ENCODE measurements around the gene SLC35E2B.
"Not testable (repeated sequence)": the region's sequence is repeated elsewhere in the genome, so short reads cannot be mapped to it uniquely, and the experiment has no call there.

SLC35E2B gene

DNA sequence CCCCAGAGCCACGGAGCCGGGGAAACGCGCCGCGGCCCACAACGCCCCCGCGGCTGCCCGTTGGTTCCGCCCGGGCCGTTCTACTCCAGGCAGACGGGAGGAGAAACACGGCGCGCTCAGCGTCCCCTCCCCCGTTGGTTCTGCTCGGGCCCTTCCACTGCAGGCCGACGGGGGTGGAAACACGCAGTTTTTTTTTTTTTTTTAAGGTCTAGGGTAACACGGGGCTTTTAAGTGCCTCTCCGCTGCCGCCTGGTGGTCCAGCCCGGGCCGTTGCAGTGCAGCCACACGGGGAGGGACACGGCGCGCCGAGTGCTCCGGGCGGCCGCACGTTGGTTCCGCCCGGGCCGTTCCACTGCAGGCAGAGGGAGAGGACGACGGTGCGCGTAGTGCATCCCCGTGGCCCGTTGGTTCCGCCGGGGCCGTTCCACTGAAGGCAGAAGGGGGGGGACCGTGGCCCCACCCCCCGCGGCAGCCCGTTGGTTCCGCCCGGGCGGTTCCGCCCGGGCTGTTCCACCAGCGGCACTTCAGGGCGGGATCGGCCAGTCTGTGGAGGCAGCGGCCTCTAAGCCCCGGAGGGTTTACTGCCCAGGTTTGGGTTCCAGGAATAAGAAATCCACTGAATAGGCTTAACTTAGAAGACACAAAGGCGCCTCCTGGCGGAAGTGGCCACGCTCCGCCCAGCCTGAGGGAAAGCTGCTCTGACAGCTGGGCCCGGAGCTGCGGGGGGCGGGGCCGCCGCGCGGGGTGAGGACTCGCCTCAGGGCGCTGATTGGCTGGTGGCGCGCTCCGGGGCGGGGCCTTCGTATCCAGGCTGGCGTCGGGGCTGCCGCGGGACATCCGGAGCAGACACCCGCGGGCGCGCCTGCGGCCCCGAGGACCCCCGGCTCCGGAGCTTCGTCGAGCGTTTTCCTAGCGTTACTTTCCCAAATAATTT, at the start of gene SLC35E2B:
Gene SLC35E2B, minus strand, starts transcription at position 82 of the 934 bp plus-strand sequence. CDS start 16,096 bp downstream, outside the sequence.
- not testable (repeated sequence) for H3K27me3 ChIP-seq (ENCODE audit: control insufficient read depth, insufficient read depth, low read length); H3K4me1 ChIP-seq (ENCODE audit: control insufficient read depth, insufficient read depth, low read length); H3K9ac ChIP-seq (ENCODE audit: low read length); H3K36me3 ChIP-seq (ENCODE audit: control insufficient read depth, insufficient read depth, low read length)
- Histone ChIP-seq H3K27ac (ENCODE audit: low read depth, low read length) (peak within 1 kb of the TSS; percentile 79), H3K4me3 (ENCODE audit: low read length) (peak within 1 kb of the TSS; percentile 66)

DNA sequence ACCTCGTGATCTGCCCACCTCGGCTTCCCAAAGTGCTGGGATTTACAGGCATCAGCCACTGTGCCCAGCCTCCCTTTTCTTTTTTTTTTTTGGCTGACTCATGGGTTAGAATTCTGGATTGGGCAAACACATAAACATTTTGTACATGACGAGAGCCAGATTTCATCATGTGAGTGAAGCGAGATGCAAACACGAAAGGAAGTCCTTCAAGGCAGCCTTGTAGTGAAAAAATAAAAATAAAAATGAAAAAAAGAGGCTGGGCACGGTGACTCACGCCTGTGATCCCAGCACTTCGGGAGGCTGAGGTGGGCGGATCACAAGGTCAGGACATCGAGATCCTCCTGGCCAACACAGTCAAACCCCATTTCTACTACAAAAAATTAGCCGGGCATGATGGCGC, 48.4 kb upstream of the SLC35E2B start:
- H3K4me1 ChIP-seq (ENCODE audit: control insufficient read depth, insufficient read depth, low read length); H3K9ac ChIP-seq (ENCODE audit: low read length); H3K27ac ChIP-seq (ENCODE audit: low read depth, low read length); H3K27me3 ChIP-seq (ENCODE audit: control insufficient read depth, insufficient read depth, low read length); H3K4me3 ChIP-seq (ENCODE audit: low read length); H3K36me3 ChIP-seq (ENCODE audit: control insufficient read depth, insufficient read depth, low read length): not testable (repeated sequence)

DNA sequence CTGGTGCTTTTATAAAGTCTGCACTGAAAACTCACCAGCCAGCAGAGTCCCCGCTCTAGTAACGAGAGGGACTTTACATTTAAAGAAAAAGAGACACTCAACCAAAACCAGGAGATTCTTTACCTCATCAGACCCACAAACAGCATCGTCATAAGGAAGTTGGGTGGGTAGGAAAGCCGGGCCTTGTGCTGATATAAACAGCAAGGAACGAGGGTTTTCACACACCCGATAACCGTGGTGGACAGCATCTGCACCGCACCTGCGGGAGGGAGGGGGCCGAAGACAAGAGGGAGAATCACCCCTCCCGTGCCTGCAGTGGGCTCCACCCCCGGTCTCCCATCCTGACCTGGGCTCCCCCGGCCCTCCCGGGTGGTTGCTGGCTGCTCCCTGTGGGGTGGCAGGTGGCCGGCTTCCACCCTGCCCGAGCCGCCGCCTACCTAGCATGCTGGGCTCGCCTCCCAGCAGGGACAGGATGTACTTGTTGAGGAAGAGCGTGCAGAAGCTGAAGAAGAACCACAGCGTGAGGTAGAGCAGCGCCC, 46.3 kb upstream of the SLC35E2B start:
- H3K36me3 ChIP-seq (ENCODE audit: control insufficient read depth, insufficient read depth, low read length): not testable (repeated sequence)

DNA sequence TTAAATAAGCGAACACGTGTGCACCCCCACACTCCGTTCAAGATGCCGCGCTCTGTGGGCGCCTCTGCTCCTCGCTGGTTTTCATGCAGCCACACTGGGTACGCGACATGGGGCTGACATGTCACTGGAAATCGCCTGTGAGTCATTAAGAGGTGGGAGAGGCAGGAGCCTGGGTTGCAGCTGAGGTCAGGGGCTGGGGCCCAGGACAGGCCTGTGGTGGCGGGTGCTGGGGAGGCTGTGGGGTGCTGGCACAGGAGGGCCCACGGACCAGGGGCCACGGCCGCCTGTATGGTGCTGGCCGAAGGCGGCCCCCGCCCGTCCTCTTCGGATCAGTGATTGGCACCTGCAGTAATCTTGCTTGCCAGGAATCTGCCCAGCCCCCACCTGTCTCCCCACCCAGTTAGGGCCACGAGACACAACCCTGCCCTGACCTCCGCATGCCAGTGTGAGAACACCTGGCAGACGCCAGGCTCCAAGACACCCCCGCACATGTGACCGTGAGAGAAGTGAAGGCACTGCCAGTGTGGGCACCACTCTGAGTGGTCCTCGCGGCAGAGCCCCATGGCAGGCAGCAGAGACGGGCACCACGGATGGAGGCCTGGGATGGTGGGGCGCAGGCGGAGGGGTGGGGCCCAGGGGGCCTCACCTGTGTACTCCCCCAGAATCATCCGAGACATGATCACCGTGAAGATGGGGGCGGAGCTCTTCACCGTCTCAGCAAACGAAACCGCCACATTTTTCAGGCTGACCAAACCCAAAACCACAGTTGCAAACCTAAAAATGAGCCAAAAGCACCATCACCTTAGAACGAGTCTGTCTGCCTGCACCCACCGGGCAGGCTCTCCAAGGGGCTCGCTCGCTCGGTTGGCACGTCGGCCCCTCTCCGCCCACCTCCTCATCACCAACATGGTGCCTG, 45.3 kb upstream of the SLC35E2B start:
- H3K27ac ChIP-seq (ENCODE audit: low read depth, low read length); H3K4me1 ChIP-seq (ENCODE audit: control insufficient read depth, insufficient read depth, low read length); H3K36me3 ChIP-seq (ENCODE audit: control insufficient read depth, insufficient read depth, low read length); H3K9ac ChIP-seq (ENCODE audit: low read length); H3K27me3 ChIP-seq (ENCODE audit: control insufficient read depth, insufficient read depth, low read length); H3K4me3 ChIP-seq (ENCODE audit: low read length): not testable (repeated sequence)

More for the DNA sequence above, 46.3 kb upstream of the SLC35E2B start:
- not testable (repeated sequence) for H3K9ac ChIP-seq (ENCODE audit: low read length); H3K27me3 ChIP-seq (ENCODE audit: control insufficient read depth, insufficient read depth, low read length); H3K4me1 ChIP-seq (ENCODE audit: control insufficient read depth, insufficient read depth, low read length); H3K4me3 ChIP-seq (ENCODE audit: low read length); H3K27ac ChIP-seq (ENCODE audit: low read depth, low read length)

DNA sequence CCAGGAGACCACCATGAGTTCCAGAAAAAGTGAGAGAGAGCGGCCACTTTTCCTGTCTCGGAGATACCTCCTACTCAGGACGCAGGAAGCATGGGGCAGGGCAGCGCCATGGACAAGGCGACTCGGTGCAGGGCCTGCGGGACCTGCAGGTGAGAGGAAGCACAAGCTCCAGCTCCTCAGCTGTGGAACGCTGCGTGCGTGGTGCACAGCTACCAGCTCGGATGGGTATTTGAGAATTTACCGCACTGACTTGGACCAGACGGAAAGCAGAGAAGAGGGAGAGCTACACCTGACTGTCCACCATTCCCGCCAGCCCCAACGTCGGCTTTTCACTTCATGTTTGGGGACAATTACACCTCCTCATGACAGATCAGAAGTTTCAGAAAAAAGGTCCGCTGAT, 39.8 kb upstream of the SLC35E2B start:
- Histone ChIP-seq H3K27ac (ENCODE audit: low read depth, low read length) (no peak overlapping the region), H3K4me3 (ENCODE audit: low read length) (no peak overlapping the region), H3K4me1 (ENCODE audit: control insufficient read depth, insufficient read depth, low read length) (no peaks in the 10 kb centered on the region), H3K27me3 (ENCODE audit: control insufficient read depth, insufficient read depth, low read length) (no peaks in the 10 kb centered on the region), H3K36me3 (ENCODE audit: control insufficient read depth, insufficient read depth, low read length) (peaks cover 6% of the 10 kb centered on the region), H3K9ac (ENCODE audit: low read length) (no peak overlapping the region)

DNA sequence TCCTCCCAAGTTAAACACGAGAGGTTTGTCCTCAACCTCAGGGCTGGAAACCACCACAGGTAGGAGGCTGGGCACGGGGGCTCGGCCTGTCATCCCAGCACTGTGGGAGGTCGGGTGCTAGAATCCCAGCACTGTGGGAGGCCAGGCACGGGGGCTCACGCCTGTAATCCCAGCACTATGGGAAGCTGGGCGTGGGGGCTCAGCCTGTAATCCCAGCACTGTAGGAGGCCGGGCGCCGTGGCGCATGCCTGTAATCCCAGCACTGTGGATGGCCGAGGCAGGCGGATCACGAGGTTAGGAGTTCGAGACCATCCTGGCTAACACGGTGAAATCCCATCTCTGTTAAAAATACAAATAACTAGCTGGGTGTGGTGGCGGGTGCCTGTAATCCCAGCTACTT, 38.3 kb upstream of the SLC35E2B start:
- H3K9ac ChIP-seq (ENCODE audit: low read length): no peak overlapping the region

DNA sequence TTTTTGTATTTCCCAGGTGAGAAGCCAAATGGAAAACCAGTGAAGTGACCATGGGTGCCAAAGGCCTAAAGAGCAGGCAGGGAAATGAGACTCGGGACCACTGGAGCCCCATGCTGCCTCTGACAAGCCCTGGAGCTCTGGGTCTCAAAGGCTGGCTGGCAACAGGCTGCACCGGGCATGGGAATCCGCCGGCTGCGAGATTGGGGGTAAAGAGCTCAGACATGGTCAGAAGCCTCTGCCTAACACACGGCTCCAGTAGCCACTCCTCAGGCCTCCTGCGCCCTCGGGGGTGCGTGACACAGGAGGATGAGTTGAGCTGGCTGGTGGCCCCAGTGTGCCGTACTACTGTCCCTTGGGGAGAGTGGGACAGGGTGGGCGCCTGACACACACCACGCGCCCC, 37.6 kb upstream of the SLC35E2B start:
- not testable (repeated sequence) for H3K27ac ChIP-seq (ENCODE audit: low read depth, low read length); H3K36me3 ChIP-seq (ENCODE audit: control insufficient read depth, insufficient read depth, low read length); H3K4me1 ChIP-seq (ENCODE audit: control insufficient read depth, insufficient read depth, low read length); H3K9ac ChIP-seq (ENCODE audit: low read length); H3K4me3 ChIP-seq (ENCODE audit: low read length); H3K27me3 ChIP-seq (ENCODE audit: control insufficient read depth, insufficient read depth, low read length)

More for the DNA sequence above, 38.3 kb upstream of the SLC35E2B start:
- H3K27ac ChIP-seq (ENCODE audit: low read depth, low read length): no peak overlapping the region
- H3K4me1 ChIP-seq (ENCODE audit: control insufficient read depth, insufficient read depth, low read length): no peaks in the 10 kb centered on the region
- H3K27me3 ChIP-seq (ENCODE audit: control insufficient read depth, insufficient read depth, low read length): no peaks in the 10 kb centered on the region
- no peak overlapping the region for H3K4me3 ChIP-seq (ENCODE audit: low read length)
- peaks cover 6% of the 10 kb centered on the region for H3K36me3 ChIP-seq (ENCODE audit: control insufficient read depth, insufficient read depth, low read length)

DNA sequence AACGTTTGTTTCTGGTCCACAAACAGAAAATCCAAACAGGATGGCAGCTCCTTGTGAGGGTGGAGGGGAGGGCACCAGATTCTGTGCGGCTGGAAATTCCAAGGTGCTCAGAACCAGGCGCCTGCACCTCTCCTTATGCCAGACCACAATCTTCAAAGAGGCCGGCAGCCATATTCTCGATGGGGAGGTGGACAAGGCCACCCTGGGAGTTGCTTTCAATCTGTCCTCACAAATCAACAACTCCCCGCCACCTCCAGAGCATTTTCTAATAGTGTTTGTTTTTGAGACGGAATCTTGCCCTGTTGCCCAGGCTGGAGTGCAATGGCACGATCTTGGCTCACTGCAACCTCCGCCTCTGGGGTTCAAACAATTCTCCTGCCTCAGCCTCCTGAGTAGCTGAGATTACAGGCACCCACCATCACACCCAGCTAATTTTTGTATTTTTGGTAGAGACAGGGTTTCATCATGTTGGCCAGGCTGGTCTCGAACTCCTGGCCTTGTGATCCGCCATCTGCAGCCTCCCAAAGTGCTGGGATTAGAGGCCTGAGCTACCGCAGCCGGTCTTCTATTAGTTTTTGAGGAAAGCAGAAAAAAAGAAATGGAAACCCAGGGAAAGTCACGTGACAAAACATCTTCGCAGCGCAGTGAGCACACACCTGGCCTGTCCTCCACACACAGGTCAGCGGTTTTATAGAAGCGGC, 36.7 kb upstream of the SLC35E2B start:
- not testable (repeated sequence) for H3K4me3 ChIP-seq (ENCODE audit: low read length); H3K27ac ChIP-seq (ENCODE audit: low read depth, low read length); H3K27me3 ChIP-seq (ENCODE audit: control insufficient read depth, insufficient read depth, low read length); H3K4me1 ChIP-seq (ENCODE audit: control insufficient read depth, insufficient read depth, low read length); H3K9ac ChIP-seq (ENCODE audit: low read length); H3K36me3 ChIP-seq (ENCODE audit: control insufficient read depth, insufficient read depth, low read length)

DNA sequence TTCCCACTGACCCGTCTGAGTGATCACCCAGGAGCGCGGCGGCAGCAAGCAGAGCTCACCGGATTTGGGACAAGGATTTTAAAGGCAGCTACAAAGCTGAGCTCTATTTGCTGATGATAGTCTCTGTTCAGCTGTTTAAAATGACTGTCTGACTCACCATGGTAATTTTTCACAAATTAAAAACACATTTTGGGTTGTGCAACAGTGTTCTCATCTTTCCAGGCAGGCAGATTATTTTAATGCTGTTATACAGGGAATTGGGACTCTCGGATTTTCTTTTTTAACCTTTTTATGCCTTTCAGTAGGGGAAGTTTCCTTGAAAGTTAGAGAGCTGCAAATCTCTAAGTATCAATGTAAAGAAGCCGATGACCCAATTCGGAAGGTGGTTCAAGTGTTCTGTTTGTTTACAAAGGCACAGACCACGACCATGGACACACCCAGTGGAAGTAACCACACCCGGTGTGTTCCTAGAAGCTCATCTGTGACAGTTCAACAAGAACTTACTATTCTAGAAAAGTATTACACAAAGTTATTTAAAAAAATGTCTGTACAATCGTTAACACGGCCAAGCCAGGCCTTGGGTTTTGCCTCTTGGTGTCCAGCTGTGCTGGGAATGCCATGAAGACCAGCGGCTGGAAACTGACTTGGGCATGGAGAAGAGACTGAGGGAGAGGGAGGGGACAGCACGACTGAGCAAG, 35.9 kb upstream of the SLC35E2B start:
- not testable (repeated sequence) for H3K27ac ChIP-seq (ENCODE audit: low read depth, low read length); H3K9ac ChIP-seq (ENCODE audit: low read length); H3K27me3 ChIP-seq (ENCODE audit: control insufficient read depth, insufficient read depth, low read length)

DNA sequence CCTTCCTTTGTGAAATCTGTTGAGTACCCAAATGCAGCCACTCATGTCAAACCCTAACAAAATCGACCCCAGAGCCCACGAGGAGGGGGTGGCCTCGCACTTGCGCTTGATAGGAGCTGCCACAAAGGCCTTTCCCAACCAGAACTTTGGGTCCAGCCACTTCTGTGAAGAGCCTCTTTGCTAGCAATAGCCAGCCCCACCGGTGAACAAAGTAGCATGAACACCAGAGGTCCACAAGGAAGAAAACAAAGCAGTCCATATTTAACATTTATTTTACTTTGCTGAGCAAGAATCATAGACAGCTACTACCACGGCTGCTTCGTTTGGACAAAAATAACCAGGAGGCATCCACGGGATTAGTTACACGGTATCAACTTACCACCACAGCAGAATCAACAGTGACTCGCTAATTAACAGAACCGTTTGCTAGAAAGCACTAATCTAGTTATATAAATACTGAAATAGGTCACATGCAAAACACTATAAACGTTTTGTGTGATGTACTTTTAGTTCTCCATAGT, 34.6 kb upstream of the SLC35E2B start:
- H3K4me3 ChIP-seq (ENCODE audit: low read length); H3K27me3 ChIP-seq (ENCODE audit: control insufficient read depth, insufficient read depth, low read length); H3K4me1 ChIP-seq (ENCODE audit: control insufficient read depth, insufficient read depth, low read length); H3K36me3 ChIP-seq (ENCODE audit: control insufficient read depth, insufficient read depth, low read length); H3K27ac ChIP-seq (ENCODE audit: low read depth, low read length); H3K9ac ChIP-seq (ENCODE audit: low read length): not testable (repeated sequence)

More for the DNA sequence above, 35.9 kb upstream of the SLC35E2B start:
- not testable (repeated sequence) for H3K4me3 ChIP-seq (ENCODE audit: low read length); H3K4me1 ChIP-seq (ENCODE audit: control insufficient read depth, insufficient read depth, low read length); H3K36me3 ChIP-seq (ENCODE audit: control insufficient read depth, insufficient read depth, low read length)

DNA sequence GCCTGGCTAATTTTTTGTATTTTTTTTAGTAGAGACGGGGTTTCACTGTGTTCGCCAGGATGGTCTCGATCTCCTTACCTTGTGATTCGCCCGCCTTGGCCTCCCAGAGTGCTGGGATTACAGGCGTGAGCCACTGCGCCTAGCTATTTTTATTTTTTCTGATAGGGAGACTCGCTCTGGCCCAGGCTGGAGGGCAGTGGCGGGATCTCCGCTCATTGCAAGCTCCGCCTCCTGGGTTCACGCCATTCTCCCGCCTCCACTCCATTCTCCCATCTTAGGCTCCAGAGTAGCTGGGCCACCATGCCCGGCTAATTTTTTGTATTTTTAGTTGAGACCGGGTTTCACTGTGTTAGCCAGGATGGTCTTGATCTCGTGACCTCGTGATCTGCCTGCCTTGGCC, 33.5 kb upstream of the SLC35E2B start:
- H3K27ac ChIP-seq (ENCODE audit: low read depth, low read length); H3K4me1 ChIP-seq (ENCODE audit: control insufficient read depth, insufficient read depth, low read length); H3K9ac ChIP-seq (ENCODE audit: low read length); H3K36me3 ChIP-seq (ENCODE audit: control insufficient read depth, insufficient read depth, low read length); H3K27me3 ChIP-seq (ENCODE audit: control insufficient read depth, insufficient read depth, low read length); H3K4me3 ChIP-seq (ENCODE audit: low read length): not testable (repeated sequence)
